Measurements from ENCODE around the gene POLR3H.

DNA sequence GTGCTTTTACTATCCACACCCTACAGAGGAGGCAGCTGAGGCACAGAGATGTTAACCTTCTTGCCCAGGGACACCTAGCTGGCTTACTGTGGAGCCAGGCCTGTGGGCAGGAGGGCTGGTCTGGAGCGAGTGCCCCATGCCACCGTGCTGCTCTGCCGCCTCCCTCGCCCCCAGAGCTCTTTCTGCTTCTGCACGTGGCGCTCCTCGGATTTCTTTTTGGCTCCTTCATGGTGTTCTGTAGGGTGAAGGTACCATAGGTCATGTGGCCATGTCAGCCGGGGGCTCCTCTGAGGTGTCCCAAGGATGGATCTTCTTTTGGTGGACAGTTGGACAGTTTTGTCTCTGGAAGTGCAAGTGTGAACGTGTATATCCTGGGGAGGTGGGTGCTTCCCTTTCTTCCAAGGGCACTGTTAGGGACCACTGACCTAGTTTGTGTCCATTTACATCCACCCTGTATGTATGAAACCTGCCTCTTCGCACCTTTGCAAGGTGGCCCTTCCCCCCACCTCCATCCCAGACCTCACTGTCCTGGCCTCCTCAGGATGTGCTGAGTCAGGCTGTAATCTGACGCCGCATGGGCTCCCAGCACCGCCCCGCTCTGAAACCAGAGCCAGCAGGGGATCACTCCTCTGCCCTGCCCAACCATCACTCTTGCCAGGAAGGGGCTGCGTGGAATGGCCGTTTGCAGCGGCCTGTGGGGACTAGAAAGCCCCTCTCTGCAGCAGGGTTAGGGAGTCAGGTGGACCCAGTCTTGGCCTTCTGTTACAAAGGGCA, 31.7 kb downstream of the POLR3H start:
- TF ChIP-seq, protein P1, sequence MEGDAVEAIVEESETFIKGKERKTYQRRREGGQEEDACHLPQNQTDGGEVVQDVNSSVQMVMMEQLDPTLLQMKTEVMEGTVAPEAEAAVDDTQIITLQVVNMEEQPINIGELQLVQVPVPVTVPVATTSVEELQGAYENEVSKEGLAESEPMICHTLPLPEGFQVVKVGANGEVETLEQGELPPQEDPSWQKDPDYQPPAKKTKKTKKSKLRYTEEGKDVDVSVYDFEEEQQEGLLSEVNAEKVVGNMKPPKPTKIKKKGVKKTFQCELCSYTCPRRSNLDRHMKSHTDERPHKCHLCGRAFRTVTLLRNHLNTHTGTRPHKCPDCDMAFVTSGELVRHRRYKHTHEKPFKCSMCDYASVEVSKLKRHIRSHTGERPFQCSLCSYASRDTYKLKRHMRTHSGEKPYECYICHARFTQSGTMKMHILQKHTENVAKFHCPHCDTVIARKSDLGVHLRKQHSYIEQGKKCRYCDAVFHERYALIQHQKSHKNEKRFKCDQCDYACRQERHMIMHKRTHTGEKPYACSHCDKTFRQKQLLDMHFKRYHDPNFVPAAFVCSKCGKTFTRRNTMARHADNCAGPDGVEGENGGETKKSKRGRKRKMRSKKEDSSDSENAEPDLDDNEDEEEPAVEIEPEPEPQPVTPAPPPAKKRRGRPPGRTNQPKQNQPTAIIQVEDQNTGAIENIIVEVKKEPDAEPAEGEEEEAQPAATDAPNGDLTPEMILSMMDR (IDR thresholded peaks at IDR 0.05; ENCODE audit: low read depth, low read length, poor library complexity, severe bottlenecking), result no peak
- TF ChIP-seq EZH2phosphoT487 (IDR thresholded peaks at IDR 0.05; ENCODE audit: borderline replicate concordance, low read length), result no peak
